ENCODE data around the gene LRRC4. TPM values are rescaled to one million over a fixed set of nuclear protein-coding genes. Genes with fewer than 3 reads are reported as not detected.

LRRC4 gene
- total RNA-seq, 1 experiment from 2014 or later: 10.4 TPM

DNA sequence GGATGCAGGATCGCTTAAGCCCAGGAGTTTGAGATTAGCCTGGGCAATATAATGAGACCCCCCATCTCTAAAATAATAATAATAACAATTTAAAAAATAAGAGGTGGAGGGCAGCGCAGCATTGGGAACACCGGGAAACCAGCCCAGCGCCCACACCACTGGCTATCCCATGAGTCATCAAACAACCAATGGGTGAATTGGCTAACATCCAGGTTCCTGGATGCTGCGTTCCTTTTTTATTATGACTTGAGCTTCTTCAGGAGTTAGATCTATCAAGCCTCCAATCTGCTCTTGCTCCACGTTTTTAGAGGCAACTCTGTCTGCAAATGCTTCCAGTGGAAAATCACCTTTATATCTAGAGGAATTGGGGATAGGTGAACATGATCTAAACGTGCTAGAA lies 10.0 kb upstream of the LRRC4 start:
- no peak overlapping the region for H3K56ac ChIP-seq (ENCODE audit: insufficient read length, low read depth, low read length)
- H2BK5ac ChIP-seq (ENCODE audit: insufficient read length, low read length): no peak overlapping the region
- DNase-seq: no peak
- no peaks in the 10 kb centered on the region for H3K79me1 ChIP-seq (ENCODE audit: insufficient read depth, low read depth, low read length, poor library complexity, severe bottlenecking)
- no peak overlapping the region for H3K4me2 ChIP-seq (ENCODE audit: insufficient read depth, insufficient read length, low read length)
- Mint-ChIP-seq H3K4me3 (no peak overlapping the region), H3K9me3 (no peaks in the 10 kb centered on the region), H3K27me3 (ENCODE audit: low read depth) (no peaks in the 10 kb centered on the region), H3K36me3 (ENCODE audit: insufficient read depth in 1 of 3, low read depth in 3 of 3) (no peaks in the 10 kb centered on the region), H3K4me1 (peaks cover 8 to 12% of the 10 kb centered on the region in 2 experiments), H3K27ac (no peak overlapping the region)
- H3T11ph ChIP-seq (ENCODE audit: low read length): no peak overlapping the region
- H3K27me3 ChIP-seq (ENCODE audit: insufficient read depth, low read length): no peaks in the 10 kb centered on the region
- H3K23me2 ChIP-seq (ENCODE audit: insufficient read length, low read depth, low read length, poor library complexity, severe bottlenecking): no peaks in the 10 kb centered on the region
- no peak overlapping the region for H3K27ac ChIP-seq (ENCODE audit: insufficient read length, low read depth, low read length)
- H3K23ac ChIP-seq (ENCODE audit: insufficient read length, low read depth, low read length): no peak overlapping the region
- no peak overlapping the region for H3K4ac ChIP-seq (ENCODE audit: low read depth, low read length)
- no CpG with 5 or more reads among the region's 7 CpGs for WGBS (ENCODE audit: extremely low coverage, insufficient read length, low lambda C conversion rate)
- H3K9me3 ChIP-seq (ENCODE audit: control insufficient read depth, low read depth, low read length): no peaks in the 10 kb centered on the region
- no peak overlapping the region for H3K14ac ChIP-seq (ENCODE audit: insufficient read depth, low read length)
- H4K8ac ChIP-seq (replicated peaks; ENCODE audit: insufficient read length, low read depth, low read length): no peak overlapping the region
- H2BK20ac ChIP-seq (ENCODE audit: low read depth, low read length, poor library complexity, severe bottlenecking): no peak overlapping the region
- H2BK12ac ChIP-seq (ENCODE audit: insufficient read length, low read depth, low read length): no peak overlapping the region
- H2AK5ac ChIP-seq (ENCODE audit: insufficient read length, low read length): no peak overlapping the region
- H4K5ac ChIP-seq (ENCODE audit: insufficient read length, low read depth, low read length): no peak overlapping the region
- H2AFZ ChIP-seq (ENCODE audit: low read length): no peak overlapping the region
- H3K18ac ChIP-seq (ENCODE audit: insufficient read length, low read depth, low read length): no peak overlapping the region
- no peak overlapping the region for H2BK15ac ChIP-seq (ENCODE audit: low read depth, low read length)
- no peaks in the 10 kb centered on the region for H3K4me1 ChIP-seq (ENCODE audit: insufficient read depth, low read length)
- H4K20me1 ChIP-seq (ENCODE audit: control insufficient read depth, insufficient read depth, insufficient read length): no peaks in the 10 kb centered on the region
- H3K79me2 ChIP-seq (ENCODE audit: insufficient read depth, low read length): no peaks in the 10 kb centered on the region
- no peak overlapping the region for H2BK120ac ChIP-seq (ENCODE audit: low read depth, low read length, poor library complexity, severe bottlenecking)
- TF ChIP-seq, protein P1, sequence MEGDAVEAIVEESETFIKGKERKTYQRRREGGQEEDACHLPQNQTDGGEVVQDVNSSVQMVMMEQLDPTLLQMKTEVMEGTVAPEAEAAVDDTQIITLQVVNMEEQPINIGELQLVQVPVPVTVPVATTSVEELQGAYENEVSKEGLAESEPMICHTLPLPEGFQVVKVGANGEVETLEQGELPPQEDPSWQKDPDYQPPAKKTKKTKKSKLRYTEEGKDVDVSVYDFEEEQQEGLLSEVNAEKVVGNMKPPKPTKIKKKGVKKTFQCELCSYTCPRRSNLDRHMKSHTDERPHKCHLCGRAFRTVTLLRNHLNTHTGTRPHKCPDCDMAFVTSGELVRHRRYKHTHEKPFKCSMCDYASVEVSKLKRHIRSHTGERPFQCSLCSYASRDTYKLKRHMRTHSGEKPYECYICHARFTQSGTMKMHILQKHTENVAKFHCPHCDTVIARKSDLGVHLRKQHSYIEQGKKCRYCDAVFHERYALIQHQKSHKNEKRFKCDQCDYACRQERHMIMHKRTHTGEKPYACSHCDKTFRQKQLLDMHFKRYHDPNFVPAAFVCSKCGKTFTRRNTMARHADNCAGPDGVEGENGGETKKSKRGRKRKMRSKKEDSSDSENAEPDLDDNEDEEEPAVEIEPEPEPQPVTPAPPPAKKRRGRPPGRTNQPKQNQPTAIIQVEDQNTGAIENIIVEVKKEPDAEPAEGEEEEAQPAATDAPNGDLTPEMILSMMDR (conservative IDR thresholded peaks at IDR 0.05): no peak
- H3K9ac ChIP-seq (ENCODE audit: extremely low read depth, insufficient read length, low read length): no peak overlapping the region
- H4K91ac ChIP-seq (ENCODE audit: insufficient read length, low read depth, low read length): no peak overlapping the region
